Activated CD8-positive, alpha-beta memory T cell treated with anti-CD3 and anti-CD28 coated beads for 48 hours (primary cell): ENCODE results near the gene MFAP3.

Experiments
- DNase-seq, 3 experiments: peaks; one replicate each; pipeline ENCODE4 v3.0.0-alpha.2; 2020; ENCODE audit warnings: low read depth in 2 of 3, low spot score in 2 of 3

Gene MFAP3

DNA sequence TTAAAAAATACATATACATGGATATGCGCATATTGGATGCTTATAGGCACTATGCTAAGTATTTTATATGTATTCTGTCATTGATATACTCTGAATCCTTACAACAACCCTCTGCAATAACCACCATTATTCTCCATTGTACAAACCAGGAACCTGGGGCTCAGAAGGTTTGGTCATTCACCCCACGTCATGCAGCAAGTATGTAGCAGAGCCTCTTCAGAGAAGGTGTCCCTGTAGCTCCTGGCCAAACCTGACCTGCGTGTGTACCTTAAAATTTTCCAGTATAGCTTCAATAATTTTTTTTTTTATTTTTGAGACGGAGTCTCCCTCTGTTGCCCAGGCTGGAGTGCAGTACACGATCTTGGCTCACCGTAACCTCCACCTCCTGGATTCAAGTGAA is 51.9 kb downstream of the MFAP3 start:
- DNase-seq, result no peak

DNA sequence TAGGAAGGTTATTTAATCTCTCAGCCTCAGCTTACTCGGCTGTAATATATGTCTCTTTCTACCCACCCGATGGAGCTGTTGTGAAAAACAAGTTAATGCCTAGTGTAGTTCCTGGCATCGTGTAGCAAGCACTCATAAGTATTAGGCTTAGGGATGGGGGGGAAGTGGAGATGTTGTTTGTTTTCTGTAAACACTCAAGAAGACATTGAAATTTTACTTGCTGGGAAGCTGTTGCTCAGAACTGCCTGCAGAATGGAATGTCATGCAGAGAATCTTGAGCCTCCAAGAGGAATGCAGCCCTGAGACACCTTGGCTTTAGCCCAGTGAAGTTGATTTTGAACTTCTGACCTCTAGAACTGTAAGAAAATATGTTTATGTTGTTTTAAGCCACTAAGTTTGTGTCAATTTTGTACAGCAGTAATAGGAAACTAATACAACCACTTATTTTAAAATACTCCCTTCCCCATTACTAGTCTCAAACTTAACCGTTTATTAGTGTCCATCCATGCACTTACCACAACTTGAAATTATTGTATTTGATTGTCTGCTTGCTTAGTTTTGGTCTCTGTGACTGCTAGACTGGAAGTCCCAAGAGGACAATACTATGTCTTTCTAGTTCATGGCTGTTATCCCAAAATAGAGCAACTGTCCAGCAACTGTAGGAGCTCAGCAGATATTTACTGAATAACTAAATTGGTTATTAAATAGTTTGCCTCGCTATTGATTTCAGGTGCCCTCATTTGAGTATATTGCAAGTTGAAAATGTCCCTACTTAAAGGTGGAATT is 53.8 kb downstream of the MFAP3 start:
- no peak for DNase-seq

DNA sequence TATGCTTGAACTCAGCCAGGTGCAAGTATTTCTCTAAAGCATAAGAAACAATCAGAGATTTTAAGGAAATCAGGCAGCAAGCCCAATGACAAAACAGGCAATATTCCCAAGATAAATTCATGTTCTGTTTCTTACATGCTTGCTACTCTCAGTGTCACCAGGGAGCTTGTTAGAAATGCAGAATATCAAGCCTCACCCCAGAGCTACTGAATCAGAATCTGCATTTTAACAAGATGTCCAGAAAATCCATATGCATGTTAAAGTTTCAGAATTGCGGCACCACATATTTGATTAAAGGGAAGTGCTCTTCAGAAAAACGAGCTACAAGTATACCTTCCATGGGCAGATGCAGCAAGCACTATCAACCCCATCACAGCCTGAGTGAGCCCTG is 54.4 kb downstream of the MFAP3 start:
- DNase-seq, result no peak

DNA sequence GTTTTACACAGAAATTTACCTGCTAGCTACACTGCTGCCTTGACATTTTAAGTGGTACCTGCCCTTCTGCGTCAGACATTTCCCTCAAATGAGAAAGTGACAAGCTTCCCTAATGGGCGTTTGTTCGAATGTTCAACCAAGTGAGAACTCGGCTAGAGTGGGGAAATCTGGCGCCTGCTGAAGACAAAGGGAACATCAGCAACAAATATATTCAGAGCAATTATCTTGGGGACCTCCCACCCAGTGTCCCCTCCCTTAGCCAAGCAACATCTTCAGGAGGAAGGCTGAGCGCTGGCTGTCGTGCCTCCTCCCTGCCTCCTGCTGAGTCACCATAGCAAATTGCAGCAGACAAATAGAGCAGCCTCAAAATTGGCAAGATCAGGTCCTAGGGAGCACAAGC is 57.1 kb downstream of the MFAP3 start:
- no peak for DNase-seq

DNA sequence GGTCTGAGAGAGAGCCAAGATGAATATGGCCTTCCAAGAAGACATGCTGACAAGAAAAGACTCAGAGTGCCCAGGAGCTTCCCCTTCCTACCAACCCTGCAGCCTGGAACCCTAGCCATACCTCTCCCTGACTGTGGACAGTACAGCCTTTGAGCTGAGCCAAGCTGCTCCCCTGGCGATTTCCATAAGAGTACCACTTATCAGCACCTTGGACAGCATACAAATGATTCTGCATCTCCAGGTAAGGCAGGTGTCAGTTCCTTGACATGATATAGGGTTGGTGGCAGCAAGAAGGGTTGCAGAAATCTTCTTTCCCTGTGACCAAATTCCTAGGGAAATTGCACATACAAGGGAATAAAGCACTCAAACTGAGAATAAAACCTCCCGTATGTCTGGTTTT is 58.3 kb downstream of the MFAP3 start:
- DNase-seq, result no peak

DNA sequence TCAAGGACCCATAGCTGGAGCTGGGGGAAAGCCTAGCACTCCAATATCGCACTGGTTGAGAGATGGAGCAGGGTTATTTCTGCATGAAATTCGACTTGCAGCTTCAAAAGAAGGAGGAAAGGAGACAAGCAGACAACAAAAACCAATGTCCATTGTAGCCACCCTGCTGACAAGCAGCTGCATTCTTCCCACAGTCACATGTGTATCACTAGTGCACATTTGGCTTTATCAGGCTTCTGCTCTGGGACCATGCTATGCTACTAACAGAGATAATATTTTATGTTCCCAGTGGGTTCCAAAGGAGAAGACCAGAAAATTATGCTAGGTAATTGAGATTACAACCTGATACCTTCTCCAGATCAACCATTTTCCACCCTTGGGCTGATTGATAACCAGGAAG is 59.7 kb downstream of the MFAP3 start:
- no peak for DNase-seq

DNA sequence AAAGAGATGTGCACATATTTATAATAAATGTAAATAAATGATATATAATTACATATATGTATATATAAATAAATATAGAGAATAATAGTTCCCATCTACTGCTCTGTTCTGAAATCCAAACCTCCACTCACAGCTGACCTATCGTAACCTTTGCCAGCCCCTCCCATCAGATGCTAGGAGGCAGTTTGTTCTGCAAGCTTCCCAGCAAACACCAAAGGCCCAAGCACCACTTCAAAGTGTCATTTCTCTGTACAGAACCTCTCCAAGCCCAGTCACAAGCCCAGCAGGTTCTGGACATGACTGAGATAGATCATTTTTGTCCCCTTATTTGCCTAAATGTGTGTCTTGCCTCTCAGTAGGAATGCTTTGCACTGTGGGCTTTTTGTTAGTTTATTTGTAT is 62.4 kb downstream of the MFAP3 start:
- DNase-seq, result no peak

DNA sequence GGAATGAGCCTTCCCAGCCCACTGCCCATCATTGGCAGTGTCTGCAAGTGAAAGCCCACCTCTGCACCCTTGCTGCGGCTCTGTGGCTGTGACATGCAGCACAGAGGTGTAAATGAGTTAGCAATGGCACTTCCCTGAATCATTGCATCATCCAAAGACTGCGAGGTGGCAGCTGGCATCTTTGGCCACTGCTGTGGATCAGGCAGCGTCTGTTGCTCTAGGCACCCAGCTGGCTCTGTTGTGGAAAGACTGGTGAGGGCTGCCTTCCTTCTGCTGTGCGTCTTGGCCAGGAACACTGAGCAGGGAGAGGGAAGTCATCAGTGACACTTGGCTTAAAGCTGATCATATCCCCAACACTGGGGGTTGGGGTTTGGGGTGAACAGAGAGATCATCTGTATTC is 64.5 kb downstream of the MFAP3 start:
- DNase-seq, result no peak
